ENCODE data around the gene DPYSL3.

The DPYSL3 gene

DNA sequence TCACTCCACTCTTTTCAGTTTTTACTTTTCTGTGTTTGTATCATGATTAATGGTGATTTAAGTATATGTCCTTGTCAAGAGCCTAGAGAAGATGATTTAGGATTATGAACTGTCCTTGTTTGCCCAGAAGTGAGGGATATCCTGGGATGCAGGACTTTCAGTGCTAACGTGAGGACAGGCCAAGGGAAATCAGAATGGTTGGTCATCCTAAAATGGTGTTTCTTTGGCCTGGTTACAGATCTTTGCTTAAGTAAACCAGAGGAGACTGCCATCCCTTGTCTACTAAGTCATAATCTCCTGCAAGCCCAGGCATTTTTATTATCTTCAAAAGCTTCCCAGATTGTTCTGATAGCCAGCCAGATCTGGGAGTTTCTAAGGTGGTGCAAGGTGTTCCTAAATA lies 22.3 kb upstream of the DPYSL3 start:
- H3K9me3 Mint-ChIP-seq: no peaks in the 10 kb centered on the region
- H3K4me3 Mint-ChIP-seq: no peak overlapping the region
- peaks cover 4 to 5% of the 10 kb centered on the region in 2 donors for H3K27me3 Mint-ChIP-seq
- H3K4me1 Mint-ChIP-seq: no peaks in the 10 kb centered on the region
- no peaks in the 10 kb centered on the region for H3K36me3 Mint-ChIP-seq
- H3K27ac Mint-ChIP-seq: no peak overlapping the region
- DNase-seq (no peak), ATAC-seq (replicated peaks) (no peak)

DNA sequence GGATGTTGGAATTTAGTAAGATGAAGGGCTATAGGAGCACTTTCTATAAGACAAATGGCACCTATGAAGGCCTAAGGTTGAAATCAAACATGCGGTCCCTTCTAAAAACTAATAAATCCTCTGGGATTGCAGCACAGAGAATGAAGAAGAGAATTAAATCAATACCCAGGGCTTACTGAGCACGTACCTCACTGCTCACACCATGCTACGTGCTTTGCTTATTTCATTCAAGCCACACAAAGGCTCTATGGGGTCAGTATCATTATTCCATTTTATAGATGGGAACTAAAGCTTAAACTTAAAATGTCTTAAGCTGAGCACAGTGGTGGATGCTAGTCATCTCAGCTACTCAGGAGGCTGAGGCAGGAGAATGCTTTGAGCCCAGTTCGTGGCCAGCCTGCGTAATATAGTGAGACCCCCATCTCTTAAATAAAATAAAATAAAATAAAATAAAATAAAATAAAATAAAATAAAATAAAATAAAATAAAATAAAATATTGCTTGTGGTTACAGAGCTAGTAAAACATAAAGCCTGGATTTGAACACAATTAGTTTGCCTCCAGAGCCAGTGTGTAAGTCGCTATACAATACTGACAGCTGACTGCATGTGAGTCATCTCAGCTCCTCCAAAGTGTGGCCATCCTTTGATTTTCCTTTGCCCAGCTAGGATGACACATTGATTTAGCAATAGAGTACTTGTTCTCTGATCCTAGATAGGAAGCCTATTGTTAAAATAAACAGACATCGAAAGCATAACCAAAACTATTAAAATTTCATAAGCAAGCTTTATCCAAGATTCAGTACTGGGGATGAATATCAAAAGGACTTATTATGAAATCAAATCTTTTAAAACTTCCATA lies 20.9 kb upstream of the DPYSL3 start:
- ATAC-seq (replicated peaks): no peak
- Mint-ChIP-seq H3K4me3 (no peak overlapping the region), H3K4me1 (no peaks in the 10 kb centered on the region), H3K27ac (no peak overlapping the region), H3K36me3 (no peaks in the 10 kb centered on the region), H3K27me3 (peaks cover 4 to 5% of the 10 kb centered on the region in 2 donors), H3K9me3 (no peaks in the 10 kb centered on the region)
- no peak for DNase-seq

DNA sequence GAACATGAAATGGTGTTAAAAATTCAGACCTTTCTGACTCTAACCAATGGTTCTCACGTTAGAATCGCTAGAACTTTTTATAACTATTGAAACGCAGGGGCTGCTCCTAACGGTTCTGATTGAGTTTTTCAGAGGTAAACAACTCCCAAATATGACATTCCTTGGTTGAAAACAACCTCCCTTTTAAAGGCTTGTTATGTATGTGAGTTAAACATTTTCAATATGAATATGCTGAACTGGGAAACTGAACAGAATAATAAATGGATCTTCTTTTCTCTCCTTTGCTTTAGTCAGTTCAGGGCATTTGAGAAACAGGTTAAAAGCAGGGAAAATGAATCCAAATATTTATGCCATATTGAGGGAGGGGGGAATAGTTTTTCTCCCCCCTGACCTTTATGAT lies 13.2 kb upstream of the DPYSL3 start:
- H3K4me1 Mint-ChIP-seq: no peaks in the 10 kb centered on the region
- no peaks in the 10 kb centered on the region for H3K36me3 Mint-ChIP-seq
- no peak overlapping the region for H3K4me3 Mint-ChIP-seq
- peaks cover 0 to 1% of the 10 kb centered on the region in 2 donors for H3K9me3 Mint-ChIP-seq
- ATAC-seq (replicated peaks): no peak
- peaks cover 12 to 17% of the 10 kb centered on the region in 2 donors for H3K27me3 Mint-ChIP-seq
- H3K27ac Mint-ChIP-seq: no peak overlapping the region
- DNase-seq: no peak

DNA sequence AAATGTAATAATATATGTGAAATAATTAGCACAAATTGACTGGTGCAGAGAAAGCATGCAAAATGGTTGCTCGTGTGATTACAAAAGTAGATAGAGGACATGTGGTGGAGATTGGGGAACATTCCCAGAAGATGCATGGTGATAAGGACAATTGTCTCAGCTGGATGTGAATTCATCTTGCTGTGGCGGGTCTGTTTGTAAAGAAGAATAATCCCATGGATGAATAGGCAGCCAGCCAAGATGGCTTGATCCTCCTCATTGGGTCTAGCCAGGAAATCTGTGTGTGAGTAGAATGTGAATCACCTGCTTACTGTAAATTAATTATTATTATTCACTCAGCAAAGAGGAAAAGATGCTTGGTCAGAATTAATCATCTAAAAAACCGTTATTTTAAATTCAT lies 12.6 kb upstream of the DPYSL3 start:
- H3K4me3 Mint-ChIP-seq: no peak overlapping the region
- no peak for ATAC-seq (replicated peaks)
- H3K36me3 Mint-ChIP-seq: no peaks in the 10 kb centered on the region
- no peaks in the 10 kb centered on the region for H3K4me1 Mint-ChIP-seq
- no peak for DNase-seq
- H3K27me3 Mint-ChIP-seq: peaks cover 12 to 14% of the 10 kb centered on the region in 2 donors
- H3K27ac Mint-ChIP-seq: no peak overlapping the region
- peaks cover 0 to 1% of the 10 kb centered on the region in 2 donors for H3K9me3 Mint-ChIP-seq

DNA sequence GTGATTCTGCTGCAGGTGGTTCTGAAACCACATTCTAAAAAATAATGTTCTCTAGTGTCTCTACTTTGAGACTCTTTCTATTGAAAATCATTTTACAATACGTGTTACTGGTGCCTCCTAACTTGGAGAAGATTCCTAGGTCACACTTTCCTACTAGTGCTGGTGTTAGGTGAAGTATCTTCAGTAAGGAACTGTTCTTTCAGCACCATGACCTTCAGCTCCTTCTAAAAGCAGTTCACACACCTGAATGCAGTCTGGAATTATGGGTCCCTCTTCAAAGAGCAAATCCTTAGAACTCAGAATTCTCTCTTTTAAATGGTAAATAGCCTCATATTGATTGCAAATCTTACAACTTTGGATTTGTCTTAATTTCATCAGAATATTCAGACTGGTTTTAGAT lies 10.6 kb upstream of the DPYSL3 start:
- DNase-seq (no peak), ATAC-seq (replicated peaks) (no peak)
- H3K27ac Mint-ChIP-seq: no peak overlapping the region
- H3K9me3 Mint-ChIP-seq: peaks cover 0 to 1% of the 10 kb centered on the region in 2 donors
- H3K27me3 Mint-ChIP-seq: peaks cover 12 to 14% of the 10 kb centered on the region in 2 donors
- H3K4me3 Mint-ChIP-seq: no peak overlapping the region
- no peaks in the 10 kb centered on the region for H3K4me1 Mint-ChIP-seq
- H3K36me3 Mint-ChIP-seq: no peaks in the 10 kb centered on the region

DNA sequence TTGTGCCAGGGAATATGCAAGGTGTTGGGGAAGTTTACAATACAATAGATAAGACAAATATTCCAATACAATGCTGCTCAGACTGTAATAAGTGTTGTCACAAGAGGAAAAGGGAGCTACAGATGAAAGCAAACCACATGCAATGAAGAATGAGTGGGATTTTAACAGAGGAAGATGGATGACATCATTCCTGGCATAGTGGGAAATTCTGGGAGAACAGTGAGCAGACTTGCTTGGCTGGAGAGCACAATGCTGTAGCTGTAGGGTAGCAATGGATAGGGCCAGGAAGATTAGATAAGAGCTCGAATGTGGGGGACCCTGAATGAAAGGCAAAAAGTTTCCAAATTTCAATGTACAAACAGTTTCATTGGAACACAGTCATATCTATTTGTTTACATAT lies 9.5 kb upstream of the DPYSL3 start:
- Mint-ChIP-seq H3K9me3 (peaks cover 0 to 1% of the 10 kb centered on the region in 2 donors), H3K27ac (no peak overlapping the region), H3K36me3 (no peaks in the 10 kb centered on the region), H3K4me3 (no peak overlapping the region), H3K4me1 (no peaks in the 10 kb centered on the region), H3K27me3 (peaks cover 7 to 10% of the 10 kb centered on the region in 2 donors)
- DNase-seq (no peak), ATAC-seq (replicated peaks) (no peak)

DNA sequence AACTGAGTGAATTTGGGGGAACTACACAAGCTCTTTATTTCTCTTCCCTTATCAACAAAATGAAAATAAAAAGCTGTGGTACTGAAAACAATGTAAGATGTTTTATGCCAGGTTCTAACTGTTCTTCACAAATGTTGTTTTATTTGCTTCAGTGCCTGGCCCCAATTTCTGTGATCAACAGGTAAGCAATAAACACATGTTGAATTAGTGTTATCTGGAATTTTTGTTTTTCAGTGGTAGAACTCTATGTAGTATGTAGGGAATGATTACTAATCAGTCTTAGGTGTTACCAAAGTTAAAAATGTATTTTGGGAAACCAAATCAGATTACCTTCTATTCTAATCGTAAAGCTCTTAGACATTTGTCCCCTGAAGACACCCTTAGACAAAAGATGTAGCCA lies 7.5 kb upstream of the DPYSL3 start:
- H3K36me3 Mint-ChIP-seq: no peaks in the 10 kb centered on the region
- peaks cover 13 to 17% of the 10 kb centered on the region in 2 donors for H3K27me3 Mint-ChIP-seq
- no peaks in the 10 kb centered on the region for H3K4me1 Mint-ChIP-seq
- H3K4me3 Mint-ChIP-seq: no peak overlapping the region
- no peak overlapping the region for H3K27ac Mint-ChIP-seq
- DNase-seq (no peak), ATAC-seq (replicated peaks) (no peak)
- peaks cover 0 to 1% of the 10 kb centered on the region in 2 donors for H3K9me3 Mint-ChIP-seq

DNA sequence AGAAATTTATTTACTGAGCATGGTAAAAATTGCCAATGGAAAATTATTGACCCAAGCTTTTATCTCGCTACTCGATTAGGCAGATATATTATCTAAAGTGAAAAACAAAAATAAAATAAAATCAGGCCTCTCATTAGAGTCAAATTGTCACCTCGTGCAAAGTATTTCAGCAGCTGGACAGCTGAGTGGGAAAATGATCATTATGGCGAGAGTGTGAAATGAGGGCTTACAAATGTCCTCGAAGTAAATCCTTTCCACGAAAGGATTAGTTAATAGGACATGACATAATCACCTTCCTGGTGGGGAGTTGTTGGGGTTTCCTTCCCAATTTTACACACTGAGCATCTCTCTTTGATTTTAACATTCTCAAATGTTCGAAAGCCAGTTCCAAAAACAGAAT lies 5.4 kb upstream of the DPYSL3 start:
- ATAC-seq (replicated peaks) (no peak), DNase-seq (no peak)
- Mint-ChIP-seq H3K9me3 (peaks cover 0 to 1% of the 10 kb centered on the region in 2 donors), H3K4me1 (peaks cover under 1 to 2% of the 10 kb centered on the region in 2 donors), H3K27me3 (peaks cover 21 to 30% of the 10 kb centered on the region in 2 donors), H3K4me3 (no peak overlapping the region), H3K36me3 (peaks cover under 1 to 1% of the 10 kb centered on the region in 2 donors), H3K27ac (no peak overlapping the region)

DNA sequence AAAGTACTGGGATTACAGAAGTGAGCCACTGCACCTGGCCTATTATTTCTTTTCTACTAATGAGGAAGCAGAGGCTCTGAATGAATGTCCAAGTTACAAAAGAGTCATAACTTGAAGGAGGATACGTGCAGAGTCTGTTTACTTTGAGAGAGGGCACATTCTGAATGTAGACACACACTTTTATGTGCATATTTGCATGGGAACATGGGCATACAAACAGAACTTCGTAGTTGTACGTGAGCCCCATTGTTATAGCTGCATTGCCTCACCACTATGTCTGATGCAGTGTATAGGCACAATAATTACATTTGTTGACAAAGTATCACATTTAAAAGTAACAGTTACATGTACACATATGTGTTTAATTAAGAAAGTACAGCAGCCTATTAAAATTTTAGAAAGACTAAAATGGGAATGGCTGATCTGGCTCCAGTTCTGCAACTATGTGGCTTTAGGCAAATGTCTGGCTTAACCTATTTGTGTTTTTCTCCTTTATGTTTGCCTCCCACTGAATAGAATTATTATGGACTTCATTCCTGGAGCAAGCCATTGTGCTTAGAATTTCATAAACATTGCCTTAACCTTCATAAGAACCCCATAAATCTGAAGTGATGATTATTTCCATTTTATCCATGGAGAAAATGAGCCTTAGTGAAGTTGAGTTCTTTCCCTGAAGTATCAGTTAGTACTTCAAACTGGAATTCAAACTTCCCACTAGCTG lies 3.0 kb upstream of the DPYSL3 start:
- peaks cover 2 to 4% of the 10 kb centered on the region in 2 donors for H3K36me3 Mint-ChIP-seq
- H3K27me3 Mint-ChIP-seq: peaks cover 36 to 49% of the 10 kb centered on the region in 2 donors
- no peak overlapping the region for H3K27ac Mint-ChIP-seq
- peaks cover 4 to 16% of the 10 kb centered on the region in 2 donors for H3K4me1 Mint-ChIP-seq
- H3K9me3 Mint-ChIP-seq: no peaks in the 10 kb centered on the region
- no peak overlapping the region for H3K4me3 Mint-ChIP-seq
- ATAC-seq (replicated peaks): no peak
- no peak for DNase-seq

DNA sequence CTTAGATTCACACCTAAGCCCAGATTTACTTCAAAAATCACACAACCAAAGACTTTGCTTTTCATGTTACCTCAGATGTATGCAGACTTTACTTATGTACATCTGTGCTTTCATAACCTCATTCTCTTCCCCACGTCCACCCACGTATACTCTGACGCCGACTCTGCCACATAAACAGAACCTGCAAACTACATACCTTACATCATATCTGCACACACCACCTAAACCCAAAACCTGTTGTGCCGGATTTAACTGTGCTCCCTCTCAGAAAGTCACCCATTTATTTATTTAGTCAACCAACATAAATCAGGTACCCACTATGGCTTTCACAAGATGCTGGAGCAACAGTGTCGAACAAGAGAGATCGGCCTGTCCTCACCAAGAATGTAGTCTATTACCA lies 1.0 kb upstream of the DPYSL3 start:
- H3K27ac Mint-ChIP-seq: no peak overlapping the region

DNA sequence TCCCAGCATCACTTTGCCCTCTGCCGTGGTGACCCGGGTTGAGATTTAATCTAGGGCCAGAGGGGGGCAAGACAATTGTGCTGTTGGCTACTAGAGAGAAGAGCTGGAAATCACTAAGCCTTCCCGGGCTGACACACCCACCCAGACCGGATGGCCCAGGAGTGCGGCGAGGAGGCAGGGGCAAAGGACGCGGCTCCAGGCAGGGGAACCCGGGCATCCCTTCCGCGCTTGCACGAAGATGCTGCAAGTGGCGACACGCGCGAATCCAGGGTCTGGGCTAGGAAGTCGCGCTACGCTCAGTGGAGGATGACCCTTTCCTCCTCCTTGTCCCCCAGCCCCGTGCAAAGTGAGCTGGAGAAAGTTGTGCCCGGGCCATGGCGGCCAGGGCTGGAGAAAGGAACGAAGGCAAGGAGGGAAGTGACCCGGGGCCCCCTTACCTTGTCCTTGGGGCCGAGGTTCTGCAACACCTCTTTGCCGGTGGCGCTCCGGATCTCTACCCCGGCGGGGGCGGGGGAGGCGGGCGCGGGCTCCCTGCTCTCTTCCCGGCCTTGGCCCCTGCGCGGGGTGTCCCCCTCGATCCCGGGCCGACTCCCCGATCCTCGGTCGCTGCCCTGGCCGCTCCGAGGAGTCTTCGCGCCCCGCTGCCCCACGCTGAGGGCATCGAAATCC lies 693 bp downstream of the DPYSL3 start:
- ATAC-seq (replicated peaks) (peak in 1 of 2 donors; percentile 16), DNase-seq (no peak)
- peak overlapping the region; percentile 33 for H3K27ac Mint-ChIP-seq

More for the DNA sequence above, 1.0 kb upstream of the DPYSL3 start:
- H3K9me3 Mint-ChIP-seq: no peaks in the 10 kb centered on the region
- peaks cover 4 to 16% of the 10 kb centered on the region in 2 donors for H3K4me1 Mint-ChIP-seq
- H3K36me3 Mint-ChIP-seq: peaks cover 2 to 4% of the 10 kb centered on the region in 2 donors
- H3K4me3 Mint-ChIP-seq: no peak overlapping the region
- DNase-seq: no peak
- peaks cover 41 to 55% of the 10 kb centered on the region in 2 donors for H3K27me3 Mint-ChIP-seq
- ATAC-seq (replicated peaks): no peak

DNA sequence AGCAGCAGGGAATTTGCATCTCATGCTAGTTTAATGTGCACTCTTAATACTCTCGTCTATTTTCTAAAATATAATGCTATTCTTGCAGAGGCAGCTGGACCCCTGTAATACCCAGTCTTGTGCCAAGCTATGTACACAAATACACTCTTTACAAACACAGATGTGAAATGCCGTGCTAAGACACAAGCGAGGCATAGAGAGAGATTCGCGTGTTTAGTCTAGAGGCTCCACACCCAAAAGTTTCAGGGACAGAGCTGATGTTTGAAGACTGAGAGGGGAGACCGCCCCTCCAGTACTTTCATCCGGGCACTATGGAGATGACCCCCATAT lies 1.2 kb downstream of the DPYSL3 start:
- Mint-ChIP-seq H3K4me1 (peaks cover 4 to 16% of the 10 kb centered on the region in 2 donors), H3K27me3 (peaks cover 43 to 55% of the 10 kb centered on the region in 2 donors), H3K27ac (peak overlapping the region; percentile 33), H3K9me3 (no peaks in the 10 kb centered on the region), H3K4me3 (peak overlapping the region in 1 of 2 donors; percentile 54), H3K36me3 (peaks cover 2 to 4% of the 10 kb centered on the region in 2 donors)
- DNase-seq (no peak), ATAC-seq (replicated peaks) (no peak)

More for the DNA sequence above, 693 bp downstream of the DPYSL3 start:
- Mint-ChIP-seq H3K9me3 (no peaks in the 10 kb centered on the region), H3K4me3 (peak overlapping the region; percentile 54 to 79), H3K4me1 (peaks cover 4 to 16% of the 10 kb centered on the region in 2 donors), H3K36me3 (peaks cover 2 to 4% of the 10 kb centered on the region in 2 donors), H3K27me3 (peaks cover 41 to 55% of the 10 kb centered on the region in 2 donors)

DNA sequence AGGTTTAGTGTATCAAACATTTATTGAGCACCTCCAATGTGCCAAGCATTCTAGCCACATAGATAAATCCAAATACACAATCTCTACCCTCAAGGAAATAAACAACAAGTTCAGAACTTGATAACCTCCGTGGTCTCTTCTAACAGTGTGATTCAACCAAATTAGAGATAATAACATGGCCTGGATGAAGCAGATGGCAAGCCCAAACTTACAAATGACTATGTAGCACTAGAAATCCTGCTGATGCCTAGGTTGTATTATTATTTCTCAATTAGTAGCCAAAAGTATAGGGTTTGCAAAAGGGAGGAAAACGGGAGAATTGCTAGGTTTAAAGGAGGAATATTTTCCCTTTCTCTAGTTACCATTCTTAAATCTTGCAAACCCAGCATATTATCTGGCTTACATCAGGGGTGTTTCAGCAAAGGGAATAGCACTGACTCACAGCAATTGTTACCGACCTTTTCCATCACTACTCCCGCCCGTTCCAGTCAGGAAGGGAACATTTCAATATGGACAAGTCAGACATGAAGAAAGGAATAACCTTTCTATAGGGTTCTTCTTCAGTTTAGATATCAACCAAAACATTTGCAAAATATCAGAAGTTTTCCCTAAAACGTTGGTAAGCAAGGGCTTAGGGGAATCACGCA lies 2.3 kb downstream of the DPYSL3 start:
- no peak for DNase-seq
- Mint-ChIP-seq H3K36me3 (peaks cover 2 to 4% of the 10 kb centered on the region in 2 donors), H3K4me3 (no peak overlapping the region), H3K27me3 (peaks cover 36 to 50% of the 10 kb centered on the region in 2 donors), H3K4me1 (peaks cover 4 to 16% of the 10 kb centered on the region in 2 donors), H3K9me3 (no peaks in the 10 kb centered on the region), H3K27ac (no peak overlapping the region)
- no peak for ATAC-seq (replicated peaks)

DNA sequence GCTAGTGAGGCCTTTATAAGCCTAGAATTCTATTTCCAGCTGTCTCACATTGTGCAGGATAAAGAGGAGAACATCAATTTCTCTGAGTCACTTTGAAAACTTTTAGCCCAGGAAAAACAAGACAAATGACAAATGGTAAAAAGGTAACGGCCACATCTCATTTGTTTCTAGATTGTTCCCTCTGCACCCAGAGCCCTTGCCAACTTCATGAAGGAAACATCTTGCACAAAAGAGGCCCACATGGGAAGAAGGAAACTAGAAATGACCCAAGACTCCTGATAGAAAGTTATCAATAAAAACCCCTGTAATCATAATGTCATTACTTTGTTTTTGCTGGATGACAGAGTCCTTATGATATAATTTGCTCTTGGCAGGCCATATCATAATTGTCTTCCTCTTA lies 5.3 kb downstream of the DPYSL3 start:
- no peak for ATAC-seq (replicated peaks)
- H3K4me3 Mint-ChIP-seq: no peak overlapping the region

More for the DNA sequence above, 5.3 kb downstream of the DPYSL3 start:
- peaks cover 20 to 24% of the 10 kb centered on the region in 2 donors for H3K27me3 Mint-ChIP-seq
- peaks cover 0 to 7% of the 10 kb centered on the region in 2 donors for H3K4me1 Mint-ChIP-seq
- H3K9me3 Mint-ChIP-seq: peaks cover under 1 to 3% of the 10 kb centered on the region in 2 donors
- no peak for DNase-seq
- no peak overlapping the region for H3K27ac Mint-ChIP-seq
- no peaks in the 10 kb centered on the region for H3K36me3 Mint-ChIP-seq
